Esophagus (tissue), 2 donors: ENCODE results near the gene IFNK. TPM values are rescaled to one million over a fixed set of nuclear protein-coding genes. Genes with fewer than 3 reads are reported as not detected.

ENCODE experiments used
- H3K27ac ChIP-seq, 2 donors: one replicate each; pipeline ENCODE4 v1.5.1; 2013; ENCODE audit warnings: low read depth in 2 of 2, mild to moderate bottlenecking in 2 of 2, inconsistent platforms in 1 of 2, low read length in 1 of 2, moderate library complexity in 1 of 2
- H3K27me3 ChIP-seq, 2 donors: one replicate each; pipeline ENCODE4 v1.6.1; 2013; ENCODE audit warnings: low read length in 2 of 2, control low read depth in 1 of 2, mild to moderate bottlenecking in 1 of 2; ENCODE audit not compliant: insufficient read depth in 2 of 2, control insufficient read depth in 1 of 2
- H3K36me3 ChIP-seq, 2 donors: one replicate each; pipeline ENCODE4 v1.6.1; 2013; ENCODE audit warnings: low read length in 1 of 2; ENCODE audit not compliant: control insufficient read depth in 2 of 2, insufficient read depth in 2 of 2
- H3K4me1 ChIP-seq, 2 donors: one replicate each; pipeline ENCODE4 v1.6.1; 2013; ENCODE audit warnings: low read length in 1 of 2; ENCODE audit not compliant: control insufficient read depth in 2 of 2, insufficient read depth in 2 of 2
- H3K4me3 ChIP-seq, 2 donors: one replicate each; pipeline ENCODE4 v1.5.1; 2013; ENCODE audit warnings: low read length in 2 of 2, mild to moderate bottlenecking in 2 of 2, low read depth in 1 of 2, moderate library complexity in 1 of 2
- H3K9me3 ChIP-seq, 2 donors: one replicate each; pipeline ENCODE4 v1.6.1; 2013; ENCODE audit warnings: mild to moderate bottlenecking in 2 of 2, low read depth in 1 of 2, low read length in 1 of 2, moderate library complexity in 1 of 2; ENCODE audit not compliant: control insufficient read depth in 2 of 2, insufficient read depth in 1 of 2
- WGBS, 2 donors: extraction: QIAGEN DNeasy Blood & Tissue Kit; methylation state at CpG; one replicate each; pipeline ENCODE4 v1.1.7; 2013; 5-methylcytosine and 5-hydroxymethylcytosine counted together
- polyA plus RNA-seq, 2 donors: library from polyadenylated mRNA; stranded (reverse); fragments of 200-250 nt; gene quantifications; one replicate each; pipeline ENCODE4 v1.2.3, GENCODE V29; 2013
- donor health status: healthy with polysubstance abuse.
- donor health status: Bipolar disorder and iron deficiency.

IFNK gene
- polyA plus RNA-seq, 2 donors, result not detected

- Histone ChIP-seq H3K27ac (peak overlapping the region; percentile 97), H3K27me3 (no peaks in the 10 kb centered on the region), H3K9me3 (no peaks in the 10 kb centered on the region), H3K4me1 (no peaks in the 10 kb centered on the region), H3K36me3 (no peaks in the 10 kb centered on the region), H3K4me3 (peak overlapping the region; percentile 41 to 86)
- 1% methylated on average over 35 of the region's 35 CpGs for WGBS, 2 donors
Observed at GRCh38 chr9:27573634-27574590, 49.8 kb downstream of the IFNK start.

Other genes starting within 250 kb of the IFNK start
- gene EQTN, start 227.1 kb upstream of the IFNK start, polyA plus RNA-seq, result not detected
- gene MOB3B, start 5.5 kb downstream of the IFNK start, polyA plus RNA-seq, result 1 to 10 TPM; 2.0 to 2.5 TPM
- 1 to 10 TPM; 4.6 to 6.7 TPM for gene C9orf72, start 49.2 kb downstream of the IFNK start, polyA plus RNA-seq